ENCODE data around the gene UCHL3.

Gene UCHL3

DNA sequence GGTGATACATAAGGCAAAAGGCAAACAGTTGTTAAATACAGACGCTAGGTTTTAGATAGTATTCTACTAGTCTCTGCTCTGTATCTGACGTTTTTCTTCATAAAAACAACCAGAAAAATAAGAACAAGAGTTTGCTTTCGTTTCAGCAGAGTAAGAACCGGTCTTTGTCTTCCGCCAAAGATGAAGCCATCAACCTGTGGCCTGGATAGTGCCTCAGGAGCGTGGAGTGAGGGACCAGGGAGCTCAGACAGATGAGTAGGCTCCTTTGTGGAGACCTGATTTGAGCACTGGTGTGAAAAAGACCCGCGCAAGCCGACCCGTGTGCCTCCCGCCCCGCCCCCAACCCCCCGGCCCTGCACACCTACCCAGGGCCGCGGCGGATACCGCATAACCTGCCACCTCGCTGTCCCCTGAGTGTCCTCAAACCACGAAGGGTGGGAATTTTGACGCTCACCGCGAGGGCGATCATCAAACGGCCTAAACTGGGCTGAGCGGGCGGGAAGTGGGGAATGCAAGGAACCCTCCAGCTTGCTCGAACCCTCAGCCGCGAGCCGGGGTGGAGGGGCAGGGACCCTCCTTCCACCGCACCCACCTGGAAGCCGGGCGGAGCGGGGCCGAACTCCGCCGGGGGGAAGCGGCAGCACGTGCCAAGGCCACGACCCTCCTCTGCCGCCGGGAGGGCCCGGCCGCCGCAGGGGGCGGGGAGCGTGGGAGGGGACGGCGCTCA is 85.7 kb downstream of the UCHL3 start:
- peak; percentile 62 for DNase-seq

DNA sequence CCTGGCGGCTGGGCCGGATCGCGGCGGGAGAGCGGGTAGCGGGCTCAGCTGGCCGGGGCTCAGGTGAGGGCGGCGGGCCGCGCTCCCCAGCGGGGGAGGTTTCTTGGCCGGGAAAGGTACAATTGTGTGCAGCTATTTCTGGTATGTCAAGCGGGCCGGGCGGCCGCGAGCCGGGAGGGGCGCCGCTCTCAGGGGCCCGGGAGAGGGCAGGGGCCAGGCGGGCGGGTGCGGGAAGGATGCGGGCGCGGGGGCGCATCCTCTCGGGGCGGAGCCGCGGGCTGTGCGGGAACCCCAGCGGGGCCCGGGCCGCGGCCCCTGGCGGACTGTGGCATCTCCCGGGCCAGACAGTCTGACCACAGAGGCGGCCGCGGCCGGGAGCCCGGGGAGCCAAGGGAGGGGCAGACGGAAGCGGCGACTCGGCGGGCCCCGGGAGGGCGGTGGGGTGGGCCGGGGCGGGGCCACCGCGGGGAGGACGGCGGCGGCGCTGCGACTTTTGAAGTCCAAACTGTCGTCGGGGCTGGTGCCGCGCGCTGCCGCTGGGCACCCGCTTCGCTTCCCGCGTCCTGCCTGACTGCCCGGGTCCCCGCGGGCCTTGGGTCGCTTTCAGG is 86.3 kb downstream of the UCHL3 start, which contains the start of gene LMO7:
Gene LMO7, plus strand, starts transcription at position 503 of the 608 bp plus-strand sequence. CDS start 328 bp downstream, outside the sequence.
- peak; percentile 72 for DNase-seq

DNA sequence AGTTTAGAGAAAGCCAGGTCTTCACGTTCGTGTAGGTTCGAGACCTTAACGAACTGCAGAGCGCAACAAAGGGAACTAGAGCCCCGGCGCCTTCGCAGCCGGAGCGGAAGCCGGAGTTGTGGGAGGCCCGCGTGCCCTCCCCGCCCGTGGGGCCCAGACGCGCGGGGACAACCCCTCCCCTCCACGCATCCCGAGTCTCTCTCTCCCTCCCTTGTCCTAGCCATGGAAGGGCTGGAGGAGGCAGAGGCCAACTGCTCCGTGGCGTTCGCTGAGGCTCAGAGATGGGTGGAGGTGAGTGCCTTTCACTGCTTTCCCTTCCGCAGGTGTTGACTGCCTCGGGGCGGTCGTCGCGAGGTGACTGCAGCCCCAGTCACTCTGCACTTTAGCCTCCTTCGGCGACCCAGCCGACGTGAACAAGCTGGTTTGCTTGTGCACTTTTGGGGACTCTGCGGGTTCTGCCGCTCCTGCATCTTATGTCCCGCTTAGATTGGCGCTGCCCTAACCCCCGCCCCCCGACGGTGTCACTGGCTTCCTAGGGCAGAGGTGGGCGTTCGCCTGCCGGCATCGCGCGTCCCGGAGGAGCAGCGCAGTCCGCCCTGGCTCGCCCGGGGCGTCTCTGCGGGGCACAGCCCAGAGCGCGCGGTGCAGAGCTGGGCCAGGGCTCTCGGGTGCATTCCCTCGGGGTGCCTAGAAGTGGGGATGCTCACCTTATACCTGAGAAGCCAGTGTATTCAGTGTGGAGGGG is 87.0 kb downstream of the UCHL3 start:
- peak; percentile 76 for DNase-seq

DNA sequence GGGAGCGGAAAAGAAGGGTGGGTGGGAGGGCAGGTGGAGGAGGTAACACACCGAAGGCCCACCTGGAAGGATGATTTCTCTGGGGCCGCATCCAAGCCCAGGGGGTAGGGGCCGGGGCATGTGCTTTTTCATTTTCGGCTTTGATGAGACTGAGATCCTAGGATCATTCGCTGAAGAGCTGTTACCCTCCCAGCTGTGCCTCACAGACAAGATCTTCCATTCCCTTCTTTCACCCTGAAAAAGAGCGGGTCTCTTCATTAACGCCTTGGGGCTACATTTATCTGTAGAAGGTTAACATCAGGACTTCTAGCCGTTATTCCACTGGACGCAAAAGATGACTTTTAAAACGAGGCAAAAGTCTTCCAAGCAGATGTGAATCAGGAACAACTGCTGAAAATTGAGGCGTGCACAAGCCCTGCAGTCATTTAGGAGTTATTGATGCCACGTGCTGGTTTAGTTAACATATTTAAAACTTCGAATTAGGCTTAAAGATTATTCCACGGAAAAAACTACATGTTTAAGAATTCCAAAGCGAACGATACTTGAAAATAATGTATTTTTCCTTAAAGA is 87.7 kb downstream of the UCHL3 start:
- no peak for DNase-seq

DNA sequence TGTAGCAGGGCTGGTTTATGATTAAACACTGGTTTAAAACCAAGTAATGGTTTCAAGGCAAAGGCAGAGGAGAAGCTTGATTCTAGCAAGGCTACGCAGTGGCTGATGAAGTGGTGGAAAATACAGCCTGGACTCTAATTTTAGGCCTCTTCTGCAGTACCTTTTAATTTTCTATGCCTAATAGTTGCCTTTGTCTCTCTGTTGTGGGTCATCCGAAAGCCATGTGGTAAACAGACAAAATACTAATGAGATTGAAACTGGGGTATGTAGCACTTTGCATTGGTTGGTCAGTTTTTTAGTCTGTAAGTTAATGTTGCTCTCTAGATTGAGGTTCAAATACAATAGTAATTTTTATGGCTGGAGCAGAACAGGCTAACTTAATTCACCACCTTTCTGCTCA is 89.9 kb downstream of the UCHL3 start:
- DNase-seq = no peak

DNA sequence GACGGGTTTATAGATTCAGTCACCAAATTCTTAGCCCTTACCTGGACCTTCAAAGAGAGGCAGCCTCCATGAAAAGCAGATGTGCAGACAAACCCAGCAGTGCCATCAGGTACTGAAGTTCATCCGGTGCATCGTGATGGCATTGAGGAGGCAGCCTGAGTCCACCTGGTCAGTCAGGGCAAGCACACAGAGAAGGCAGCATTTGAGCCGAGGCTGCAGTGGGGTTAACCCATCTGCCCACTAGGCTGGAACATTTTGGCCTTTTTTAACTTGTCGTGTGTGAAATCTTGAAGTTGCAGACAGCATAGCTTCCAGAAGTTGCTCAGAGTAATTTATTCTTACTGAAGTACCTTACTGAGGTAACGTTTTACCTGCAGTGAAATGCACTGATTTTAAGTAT is 91.4 kb downstream of the UCHL3 start:
- DNase-seq = no peak

DNA sequence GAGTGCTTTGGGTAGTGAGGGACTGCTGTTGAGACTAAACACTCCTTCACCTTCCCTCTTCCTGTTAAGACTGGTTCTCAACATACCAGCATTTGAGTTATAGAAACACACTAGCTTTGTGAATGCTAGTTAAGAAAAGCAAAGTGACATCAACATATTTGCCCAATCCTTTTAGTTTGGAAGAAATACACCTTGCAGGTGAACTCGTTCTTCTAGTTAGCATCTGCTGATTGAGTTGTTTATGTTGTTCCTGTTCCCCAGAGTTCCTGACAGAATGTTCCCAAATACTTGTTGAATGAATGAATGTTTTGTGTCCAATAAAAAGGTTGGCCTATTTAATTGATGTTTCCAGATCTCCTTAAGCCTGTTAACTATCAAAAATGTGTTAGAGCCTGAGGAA is 93.6 kb downstream of the UCHL3 start:
- no peak for DNase-seq

DNA sequence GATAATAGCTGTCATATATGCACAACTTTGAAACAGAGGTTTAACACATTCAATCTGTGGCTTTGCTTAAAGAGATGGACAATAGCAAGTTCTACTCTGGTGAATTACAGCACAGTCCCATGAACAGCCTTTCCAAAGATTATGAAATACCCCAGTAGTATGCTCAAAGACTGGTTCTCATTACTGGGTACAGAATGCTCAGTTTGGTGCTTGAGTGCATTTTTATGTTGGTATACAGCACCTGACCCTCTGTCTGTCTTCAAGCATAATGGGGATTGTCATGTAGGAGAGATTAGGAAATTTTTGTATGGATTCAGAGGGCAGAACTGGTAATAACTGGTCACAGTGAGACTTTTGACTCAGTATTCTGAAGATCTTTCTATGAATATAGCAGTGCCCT is 94.1 kb downstream of the UCHL3 start:
- DNase-seq = no peak

DNA sequence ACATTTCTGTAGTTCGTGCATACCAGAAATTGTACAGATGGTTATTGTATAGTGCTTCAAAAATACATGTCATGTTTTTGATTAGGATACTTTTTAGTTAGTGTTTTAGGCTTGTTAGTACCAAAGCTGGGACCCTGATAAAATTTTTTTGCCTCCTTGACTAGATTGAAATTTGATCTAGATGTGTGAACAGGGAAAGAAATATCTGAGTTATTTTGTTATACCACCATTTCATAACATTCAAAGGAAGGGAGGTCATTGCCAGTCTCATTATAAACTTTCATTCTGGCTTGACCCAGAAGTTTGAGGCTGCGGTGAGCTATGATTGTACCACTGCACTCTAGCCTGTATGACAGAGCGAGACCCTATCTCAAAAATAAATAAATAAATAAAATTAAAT is 95.5 kb downstream of the UCHL3 start:
- no peak for DNase-seq

DNA sequence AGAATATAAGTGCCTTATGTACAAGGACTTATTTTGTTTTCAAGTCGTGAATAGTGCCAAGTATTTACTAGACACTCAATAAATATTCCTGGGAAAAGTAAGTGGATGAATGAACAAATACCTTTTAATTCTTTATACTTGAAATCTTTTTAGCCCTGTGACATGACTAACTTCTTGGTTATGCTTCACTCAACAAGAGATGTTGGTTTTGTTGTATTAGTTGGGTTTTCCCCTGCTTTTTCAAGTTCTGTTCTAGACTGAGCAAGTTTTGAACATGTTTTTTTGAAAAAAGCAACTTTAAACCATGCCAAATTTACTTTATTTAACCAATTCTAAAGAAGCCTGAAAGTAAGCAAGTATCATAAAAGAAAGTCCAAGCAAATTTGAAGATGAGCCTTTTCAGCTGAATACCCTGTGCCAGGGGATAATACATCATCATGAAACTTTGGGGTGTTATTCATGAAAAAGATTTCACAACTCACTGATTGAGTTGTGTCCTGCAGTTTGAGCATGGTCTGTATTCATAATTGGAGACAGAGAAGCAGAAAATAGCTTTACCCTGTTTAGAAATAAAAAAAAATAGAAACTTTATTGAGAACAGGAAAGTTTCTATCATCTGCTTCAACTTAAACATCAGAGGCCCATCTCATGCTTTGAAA is 97.7 kb downstream of the UCHL3 start:
- DNase-seq = no peak

DNA sequence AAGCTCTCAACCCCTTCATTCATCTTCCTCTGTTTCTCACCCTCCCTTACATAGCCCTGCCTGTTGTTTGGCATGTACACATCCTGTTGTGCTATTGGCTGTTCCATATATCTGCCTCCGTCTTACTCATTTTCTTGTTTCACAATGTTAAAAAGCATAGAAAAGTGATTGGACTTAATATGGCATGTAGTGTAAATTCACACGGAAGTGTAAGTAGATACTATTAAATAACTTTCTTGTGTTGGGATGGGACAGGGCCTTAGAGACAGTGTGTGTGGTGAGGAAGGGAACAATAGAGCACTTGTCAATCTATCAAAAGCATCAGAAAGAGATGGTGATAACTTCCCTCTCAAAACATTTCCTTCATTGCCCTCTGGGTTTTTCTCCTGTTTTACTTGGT is 98.9 kb downstream of the UCHL3 start:
- no peak for DNase-seq

DNA sequence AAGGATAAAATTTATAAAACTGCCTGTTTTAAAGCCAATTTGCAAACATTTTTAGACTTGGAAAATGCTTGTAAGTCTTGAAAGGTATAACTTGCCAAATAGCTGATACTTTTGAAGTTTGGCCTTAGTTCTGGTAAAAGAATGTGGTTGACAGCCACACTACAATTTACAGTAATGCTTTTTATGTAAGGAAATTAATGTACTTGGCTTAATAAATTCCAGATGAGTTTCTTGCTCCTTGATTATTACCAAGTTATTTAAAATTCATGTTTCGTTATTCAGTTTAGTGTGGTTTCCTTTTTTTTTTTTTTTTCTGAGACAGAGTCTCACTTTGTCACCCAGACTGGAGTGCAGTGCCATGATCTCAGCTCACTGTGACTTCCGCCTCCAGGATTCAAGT is 101.4 kb downstream of the UCHL3 start:
- no peak for DNase-seq

DNA sequence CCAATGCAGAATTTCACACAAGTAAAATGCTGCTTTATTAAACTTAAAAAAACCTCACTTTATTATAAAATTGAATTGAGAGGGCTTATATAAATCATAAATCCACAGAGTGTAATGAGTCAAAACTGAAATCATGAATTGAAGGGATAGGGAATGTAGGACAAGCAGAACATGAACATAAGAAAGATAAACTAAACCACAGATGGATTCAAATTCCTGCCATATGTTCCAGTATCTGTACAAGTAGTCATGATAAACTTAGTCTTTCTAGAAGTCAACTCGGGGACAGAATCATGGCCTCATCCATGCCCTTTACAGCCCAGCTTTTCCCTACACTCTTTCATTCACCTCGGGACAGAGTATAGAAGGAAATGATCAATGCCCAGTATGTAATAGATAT is 103.1 kb downstream of the UCHL3 start:
- DNase-seq = no peak
